A673 (cell line): ENCODE results near the gene DKK3.

Source experiments
- EZH2 ChIP-seq: fragments of 200-600 bp; sonication (generic); IDR thresholded peaks from 2 replicates; pipeline ENCODE4 v1.6.1; 2017; ENCODE audit warnings: borderline replicate concordance, low read depth, mild to moderate bottlenecking, mixed read lengths, antibody characterized with exemption, low read length; ENCODE audit not compliant: poor library complexity, severe bottlenecking
- TF ChIP-seq, protein P1 (sequence below): fragments of 300-800, 200-600 bp; sonication (generic); conservative IDR thresholded peaks from 2 replicates; pipeline ENCODE4 v1.5.1; 2017; ENCODE audit warnings: low read depth, mild to moderate bottlenecking, antibody characterized with exemption, low read length, moderate library complexity, mixed read lengths

DNA sequence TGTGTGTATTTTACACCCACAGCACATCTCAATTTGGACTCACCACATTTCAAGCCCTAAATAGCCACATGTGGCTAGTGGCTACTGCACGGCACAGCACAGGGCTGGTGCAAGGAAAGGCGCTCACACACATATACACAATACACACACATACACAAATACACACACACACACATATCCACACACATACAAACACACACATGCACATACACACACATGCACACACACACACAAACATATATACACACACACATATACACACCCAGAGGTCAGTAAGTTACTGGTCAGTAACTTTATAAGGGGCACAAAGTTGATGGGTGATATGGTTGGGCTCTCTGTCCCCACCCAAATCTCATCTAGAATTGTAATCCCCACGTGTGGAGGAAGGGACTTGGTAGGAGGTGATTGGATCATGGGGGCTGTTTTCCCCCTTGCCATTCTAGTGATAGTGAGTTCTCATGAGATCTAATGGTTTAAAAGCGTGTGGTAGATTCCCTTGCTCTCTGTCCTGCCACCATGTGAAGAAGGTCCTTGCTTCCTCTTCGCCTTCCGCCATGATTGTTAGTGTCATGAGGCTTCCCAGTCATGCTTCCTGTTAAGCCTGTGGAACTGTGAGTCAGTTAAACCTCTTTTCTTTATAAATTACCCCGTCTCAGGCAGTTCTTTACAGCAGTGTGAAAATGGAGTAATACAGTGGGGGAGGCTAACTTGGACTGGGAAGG, 37.6 kb upstream of the DKK3 start:
- TF ChIP-seq, protein P1, sequence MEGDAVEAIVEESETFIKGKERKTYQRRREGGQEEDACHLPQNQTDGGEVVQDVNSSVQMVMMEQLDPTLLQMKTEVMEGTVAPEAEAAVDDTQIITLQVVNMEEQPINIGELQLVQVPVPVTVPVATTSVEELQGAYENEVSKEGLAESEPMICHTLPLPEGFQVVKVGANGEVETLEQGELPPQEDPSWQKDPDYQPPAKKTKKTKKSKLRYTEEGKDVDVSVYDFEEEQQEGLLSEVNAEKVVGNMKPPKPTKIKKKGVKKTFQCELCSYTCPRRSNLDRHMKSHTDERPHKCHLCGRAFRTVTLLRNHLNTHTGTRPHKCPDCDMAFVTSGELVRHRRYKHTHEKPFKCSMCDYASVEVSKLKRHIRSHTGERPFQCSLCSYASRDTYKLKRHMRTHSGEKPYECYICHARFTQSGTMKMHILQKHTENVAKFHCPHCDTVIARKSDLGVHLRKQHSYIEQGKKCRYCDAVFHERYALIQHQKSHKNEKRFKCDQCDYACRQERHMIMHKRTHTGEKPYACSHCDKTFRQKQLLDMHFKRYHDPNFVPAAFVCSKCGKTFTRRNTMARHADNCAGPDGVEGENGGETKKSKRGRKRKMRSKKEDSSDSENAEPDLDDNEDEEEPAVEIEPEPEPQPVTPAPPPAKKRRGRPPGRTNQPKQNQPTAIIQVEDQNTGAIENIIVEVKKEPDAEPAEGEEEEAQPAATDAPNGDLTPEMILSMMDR = no peak
- no peak for TF ChIP-seq EZH2
